ENCODE data around the gene CIDEC. TPM values are rescaled to one million over a fixed set of nuclear protein-coding genes. Genes with fewer than 3 reads are reported as not detected.

The CIDEC gene
- total and polyA plus RNA-seq, 2 of the 8 experiments (the other 6 are each of a cell fraction or from before 2014, with no cell fraction given): not detected

- TF ChIP-seq CHD7 (IDR thresholded peaks at IDR 0.05; ENCODE audit: insufficient replicate concordance, low read length) (no peak), ZNF274 (IDR thresholded peaks at IDR 0.05; ENCODE audit: borderline replicate concordance, extremely low read depth, low read length) (no peak), SUZ12 (IDR thresholded peaks at IDR 0.05; ENCODE audit: low read length) (no peak), E2F6 (IDR thresholded peaks at IDR 0.05) (no peak)
These were observed 54.5 kb downstream of the CIDEC start (continued) for GRCh38 chr3:9825451-9826040.

All from H1 (cell line).